ENCODE data around the gene MAPKBP1. TPM values are rescaled to one million over a fixed set of nuclear protein-coding genes. Genes with fewer than 3 reads are reported as not detected.

Gene MAPKBP1
- total and polyA plus RNA-seq, 2 donors, result 7.2 to 8.1 TPM

- H3K4me1 ChIP-seq (ENCODE audit: control insufficient read depth in 2 of 2, insufficient read depth in 2 of 2, low read length in 2 of 2), result no peaks in the 10 kb centered on the region
- no peaks in the 10 kb centered on the region for H3K27me3 ChIP-seq (ENCODE audit: control insufficient read depth in 2 of 2, insufficient read depth in 1 of 2, low read length in 1 of 2)
- peaks cover 14 to 59% of the 10 kb centered on the region in 2 donors for H3K36me3 ChIP-seq (ENCODE audit: control insufficient read depth in 2 of 2, insufficient read depth in 2 of 2, low read length in 1 of 2)
- H3K4me3 ChIP-seq (ENCODE audit: low read length in 2 of 2), result no peak overlapping the region
- H3K27ac ChIP-seq (ENCODE audit: low read depth in 1 of 2, low read length in 1 of 2), result no peak overlapping the region
- H3K9me3 ChIP-seq (ENCODE audit: control insufficient read depth in 2 of 2, insufficient read depth in 1 of 2, low read length in 1 of 2), result no peaks in the 10 kb centered on the region
- no peak for DNase-seq (ENCODE audit: low read depth in 6 of 9, low spot score in 9 of 9)
- 91% methylated on average over 2 of the region's 2 CpGs for WGBS
Observed at GRCh38 chr15:41756198-41756597, 18.1 kb upstream of the MAPKBP1 start.

- H3K4me1 ChIP-seq (ENCODE audit: control insufficient read depth in 2 of 2, insufficient read depth in 2 of 2, low read length in 2 of 2), result peaks cover 19 to 38% of the 10 kb centered on the region in 2 donors
- peak in 7 of 9 donors; percentile 49 to 83 (median 57) for DNase-seq (ENCODE audit: low read depth in 6 of 9, low spot score in 9 of 9)
- 60% methylated on average over 8 of the region's 8 CpGs for WGBS
- H3K4me3 ChIP-seq (ENCODE audit: low read length in 2 of 2), result no peak overlapping the region
- no peaks in the 10 kb centered on the region for H3K27me3 ChIP-seq (ENCODE audit: control insufficient read depth in 2 of 2, insufficient read depth in 1 of 2, low read length in 1 of 2)
- H3K36me3 ChIP-seq (ENCODE audit: control insufficient read depth in 2 of 2, insufficient read depth in 2 of 2, low read length in 1 of 2), result peaks cover 0 to 13% of the 10 kb centered on the region in 2 donors
- H3K27ac ChIP-seq (ENCODE audit: low read depth in 1 of 2, low read length in 1 of 2), result no peak overlapping the region
- H3K9me3 ChIP-seq (ENCODE audit: control insufficient read depth in 2 of 2, insufficient read depth in 1 of 2, low read length in 1 of 2), result no peaks in the 10 kb centered on the region
Observed at GRCh38 chr15:41772720-41773331, 1.5 kb upstream of the MAPKBP1 start.

GRCh38 chr15:41773332-41773728, 954 bp upstream of the MAPKBP1 start:
- Histone ChIP-seq H3K9me3 (ENCODE audit: control insufficient read depth in 2 of 2, insufficient read depth in 1 of 2, low read length in 1 of 2) (no peaks in the 10 kb centered on the region), H3K36me3 (ENCODE audit: control insufficient read depth in 2 of 2, insufficient read depth in 2 of 2, low read length in 1 of 2) (peaks cover 0 to 9% of the 10 kb centered on the region in 2 donors), H3K27me3 (ENCODE audit: control insufficient read depth in 2 of 2, insufficient read depth in 1 of 2, low read length in 1 of 2) (no peaks in the 10 kb centered on the region), H3K4me3 (ENCODE audit: low read length in 2 of 2) (no peak overlapping the region), H3K27ac (ENCODE audit: low read depth in 1 of 2, low read length in 1 of 2) (peak overlapping the region; percentile 69 to 93), H3K4me1 (ENCODE audit: control insufficient read depth in 2 of 2, insufficient read depth in 2 of 2, low read length in 2 of 2) (peaks cover 19 to 38% of the 10 kb centered on the region in 2 donors)
- WGBS, result 38% methylated on average over 5 of the region's 5 CpGs
- no peak for DNase-seq (ENCODE audit: low read depth in 6 of 9, low spot score in 9 of 9)

DNA sequence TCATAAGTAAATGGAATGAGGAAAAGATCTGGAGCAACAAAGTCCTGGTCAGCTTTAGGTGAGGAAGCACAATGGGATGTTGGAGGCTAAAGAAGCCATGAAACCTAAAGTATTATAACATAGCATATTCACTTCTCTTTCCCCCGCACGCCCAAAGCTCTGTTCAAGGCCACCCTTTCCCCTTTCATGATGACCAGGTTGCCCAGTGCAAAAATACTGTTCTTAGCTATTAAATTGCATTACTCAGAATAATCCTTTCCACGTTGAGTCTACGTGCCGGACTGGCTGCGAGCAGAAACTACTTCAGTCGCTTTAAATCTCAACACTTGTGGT, 589 bp upstream of the MAPKBP1 start:
- Histone ChIP-seq H3K9me3 (ENCODE audit: control insufficient read depth in 2 of 2, insufficient read depth in 1 of 2, low read length in 1 of 2) (no peaks in the 10 kb centered on the region), H3K4me1 (ENCODE audit: control insufficient read depth in 2 of 2, insufficient read depth in 2 of 2, low read length in 2 of 2) (peaks cover 19 to 38% of the 10 kb centered on the region in 2 donors), H3K4me3 (ENCODE audit: low read length in 2 of 2) (peak overlapping the region; percentile 57 to 87), H3K36me3 (ENCODE audit: control insufficient read depth in 2 of 2, insufficient read depth in 2 of 2, low read length in 1 of 2) (peaks cover 0 to 8% of the 10 kb centered on the region in 2 donors), H3K27ac (ENCODE audit: low read depth in 1 of 2, low read length in 1 of 2) (peak overlapping the region; percentile 88 to 93), H3K27me3 (ENCODE audit: control insufficient read depth in 2 of 2, insufficient read depth in 1 of 2, low read length in 1 of 2) (no peaks in the 10 kb centered on the region)
- 12% methylated on average over 7 of the region's 7 CpGs for WGBS
- DNase-seq (ENCODE audit: low read depth in 6 of 9, low spot score in 9 of 9), result no peak

DNA sequence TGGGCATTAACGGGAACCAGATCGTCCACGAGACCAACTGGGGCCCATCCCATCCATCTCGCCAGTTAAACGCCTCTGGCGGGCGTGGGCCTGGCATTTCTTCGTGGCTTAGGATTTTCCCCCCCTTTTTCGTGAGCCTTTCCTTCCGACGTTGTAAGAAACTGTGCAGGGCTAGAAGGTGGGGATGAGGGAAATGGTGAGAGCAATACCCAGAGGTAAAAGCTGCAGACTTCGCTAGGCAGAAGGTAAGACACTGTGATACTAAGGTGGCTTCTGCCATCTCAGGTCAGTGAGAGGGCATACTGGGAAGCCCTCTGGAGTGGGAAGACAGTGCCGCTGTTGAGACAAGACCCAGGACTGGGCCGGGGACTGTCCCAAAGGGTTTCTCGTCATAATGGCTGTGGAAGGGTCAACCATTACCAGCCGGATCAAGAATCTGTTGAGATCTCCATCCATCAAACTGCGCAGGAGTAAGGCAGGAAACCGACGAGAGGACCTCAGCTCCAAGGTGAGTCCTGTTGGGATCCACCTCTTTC, 666 bp downstream of the MAPKBP1 start:
- peak in 1 of 9 donors; percentile 58 for DNase-seq (ENCODE audit: low read depth in 6 of 9, low spot score in 9 of 9)
- H3K4me1 ChIP-seq (ENCODE audit: control insufficient read depth in 2 of 2, insufficient read depth in 2 of 2, low read length in 2 of 2), result peaks cover 26 to 44% of the 10 kb centered on the region in 2 donors
- H3K9me3 ChIP-seq (ENCODE audit: control insufficient read depth in 2 of 2, insufficient read depth in 1 of 2, low read length in 1 of 2), result no peaks in the 10 kb centered on the region
- 20% methylated on average over 19 of the region's 19 CpGs for WGBS
- H3K27ac ChIP-seq (ENCODE audit: low read depth in 1 of 2, low read length in 1 of 2), result peak overlapping the region; percentile 89 to 93
- peaks cover 0 to 2% of the 10 kb centered on the region in 2 donors for H3K36me3 ChIP-seq (ENCODE audit: control insufficient read depth in 2 of 2, insufficient read depth in 2 of 2, low read length in 1 of 2)
- H3K4me3 ChIP-seq (ENCODE audit: low read length in 2 of 2), result peak overlapping the region; percentile 57 to 87
- H3K27me3 ChIP-seq (ENCODE audit: control insufficient read depth in 2 of 2, insufficient read depth in 1 of 2, low read length in 1 of 2), result no peaks in the 10 kb centered on the region

DNA sequence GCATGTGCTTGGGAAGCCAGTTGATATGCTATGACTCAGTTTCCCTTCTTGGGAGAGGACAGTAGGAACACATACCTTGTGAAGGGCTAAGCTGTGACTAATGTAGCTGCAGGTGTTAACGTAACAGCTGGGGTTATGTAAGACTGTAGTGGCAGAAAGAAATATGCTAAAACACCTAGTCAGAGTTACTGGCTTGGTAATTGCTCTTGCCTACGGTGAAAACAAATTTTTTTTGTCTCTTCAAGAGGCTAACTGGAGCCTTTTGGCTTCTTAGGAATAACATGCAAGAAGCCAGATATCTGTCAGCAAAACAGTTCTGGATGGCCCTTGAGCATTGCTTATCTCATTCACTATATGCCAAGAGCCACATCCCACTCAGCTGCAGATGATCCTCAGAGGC, 1.4 kb downstream of the MAPKBP1 start:
- Histone ChIP-seq H3K4me3 (ENCODE audit: low read length in 2 of 2) (peak overlapping the region; percentile 57 to 87), H3K9me3 (ENCODE audit: control insufficient read depth in 2 of 2, insufficient read depth in 1 of 2, low read length in 1 of 2) (no peaks in the 10 kb centered on the region), H3K4me1 (ENCODE audit: control insufficient read depth in 2 of 2, insufficient read depth in 2 of 2, low read length in 2 of 2) (peaks cover 30 to 51% of the 10 kb centered on the region in 2 donors), H3K27me3 (ENCODE audit: control insufficient read depth in 2 of 2, insufficient read depth in 1 of 2, low read length in 1 of 2) (no peaks in the 10 kb centered on the region), H3K27ac (ENCODE audit: low read depth in 1 of 2, low read length in 1 of 2) (no peak overlapping the region), H3K36me3 (ENCODE audit: control insufficient read depth in 2 of 2, insufficient read depth in 2 of 2, low read length in 1 of 2) (no peaks in the 10 kb centered on the region)
- WGBS, result 62% methylated on average over 2 of the region's 2 CpGs
- no peak for DNase-seq (ENCODE audit: low read depth in 6 of 9, low spot score in 9 of 9)

- Histone ChIP-seq H3K27ac (ENCODE audit: low read depth in 1 of 2, low read length in 1 of 2) (no peak overlapping the region), H3K4me1 (ENCODE audit: control insufficient read depth in 2 of 2, insufficient read depth in 2 of 2, low read length in 2 of 2) (peaks cover 32 to 58% of the 10 kb centered on the region in 2 donors)
- WGBS, result 98% methylated on average over 1 of the region's 1 CpG
Observed at GRCh38 chr15:41777421-41777973, 3.2 kb downstream of the MAPKBP1 start.

DNA sequence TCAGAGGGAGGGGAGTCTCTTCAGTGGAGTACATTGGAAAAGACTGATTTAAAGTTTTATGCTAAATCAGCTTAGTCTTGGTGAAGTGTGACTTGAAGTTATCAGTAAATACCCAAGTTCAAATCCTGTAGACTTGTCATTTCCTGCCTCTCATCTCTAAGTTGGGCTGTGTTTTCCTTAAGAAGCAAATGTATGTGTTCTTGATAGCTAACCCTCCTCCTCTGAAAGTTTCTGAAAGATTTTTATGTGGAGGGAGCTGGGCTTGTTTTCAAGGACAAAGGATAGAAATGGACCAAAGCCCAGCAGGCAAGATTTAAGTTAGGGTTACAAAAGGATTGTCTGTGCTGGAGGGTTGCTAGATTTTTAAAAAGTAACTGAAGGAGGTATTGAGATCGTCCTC, 4.2 kb downstream of the MAPKBP1 start:
- Histone ChIP-seq H3K4me3 (ENCODE audit: low read length in 2 of 2) (no peak overlapping the region), H3K36me3 (ENCODE audit: control insufficient read depth in 2 of 2, insufficient read depth in 2 of 2, low read length in 1 of 2) (no peaks in the 10 kb centered on the region), H3K27me3 (ENCODE audit: control insufficient read depth in 2 of 2, insufficient read depth in 1 of 2, low read length in 1 of 2) (no peaks in the 10 kb centered on the region), H3K4me1 (ENCODE audit: control insufficient read depth in 2 of 2, insufficient read depth in 2 of 2, low read length in 2 of 2) (peaks cover 37 to 59% of the 10 kb centered on the region in 2 donors), H3K9me3 (ENCODE audit: control insufficient read depth in 2 of 2, insufficient read depth in 1 of 2, low read length in 1 of 2) (no peaks in the 10 kb centered on the region), H3K27ac (ENCODE audit: low read depth in 1 of 2, low read length in 1 of 2) (no peak overlapping the region)
- 94% methylated on average over 1 of the region's 1 CpG for WGBS
- no peak for DNase-seq (ENCODE audit: low read depth in 6 of 9, low spot score in 9 of 9)

More at GRCh38 chr15:41777421-41777973, 3.2 kb downstream of the MAPKBP1 start:
- Histone ChIP-seq H3K4me3 (ENCODE audit: low read length in 2 of 2) (no peak overlapping the region), H3K27me3 (ENCODE audit: control insufficient read depth in 2 of 2, insufficient read depth in 1 of 2, low read length in 1 of 2) (no peaks in the 10 kb centered on the region), H3K9me3 (ENCODE audit: control insufficient read depth in 2 of 2, insufficient read depth in 1 of 2, low read length in 1 of 2) (no peaks in the 10 kb centered on the region), H3K36me3 (ENCODE audit: control insufficient read depth in 2 of 2, insufficient read depth in 2 of 2, low read length in 1 of 2) (no peaks in the 10 kb centered on the region)
- DNase-seq (ENCODE audit: low read depth in 6 of 9, low spot score in 9 of 9), result no peak

GRCh38 chr15:41779662-41780157, 5.4 kb downstream of the MAPKBP1 start:
- Histone ChIP-seq H3K4me3 (ENCODE audit: low read length in 2 of 2) (no peak overlapping the region), H3K27me3 (ENCODE audit: control insufficient read depth in 2 of 2, insufficient read depth in 1 of 2, low read length in 1 of 2) (no peaks in the 10 kb centered on the region), H3K4me1 (ENCODE audit: control insufficient read depth in 2 of 2, insufficient read depth in 2 of 2, low read length in 2 of 2) (peaks cover 34 to 54% of the 10 kb centered on the region in 2 donors), H3K27ac (ENCODE audit: low read depth in 1 of 2, low read length in 1 of 2) (peak overlapping the region in 1 of 2 donors; percentile 27), H3K36me3 (ENCODE audit: control insufficient read depth in 2 of 2, insufficient read depth in 2 of 2, low read length in 1 of 2) (no peaks in the 10 kb centered on the region), H3K9me3 (ENCODE audit: control insufficient read depth in 2 of 2, insufficient read depth in 1 of 2, low read length in 1 of 2) (no peaks in the 10 kb centered on the region)
- DNase-seq (ENCODE audit: low read depth in 6 of 9, low spot score in 9 of 9), result peak in 1 of 9 donors; percentile 27
- 69% methylated on average over 4 of the region's 4 CpGs for WGBS

Measured in thymus (tissue), 11 donors.